ENCODE measurements around the gene FSHR. TPM values are rescaled to one million over a fixed set of nuclear protein-coding genes. Genes with fewer than 3 reads are reported as not detected.
A peak's percentile ranks its signal among the peaks of the same experiment; 100 is the strongest.

FSHR gene
- 0.81 TPM for polyA plus RNA-seq (ENCODE audit: insufficient read length)

GRCh38 chr2:49154140-49154539 lies at the start of gene FSHR:
Gene FSHR (minus strand): TSS chr2:49154515. CDS start chr2:49154417, 98 bp downstream.
- no peak for DNase-seq

GRCh38 chr2:49199266-49199665 lies 45.0 kb upstream of the FSHR start:
- DNase-seq: no peak

- DNase-seq: no peak
These were observed 40.4 kb upstream of the FSHR start for GRCh38 chr2:49194701-49195100.

GRCh38 chr2:49192036-49192435 lies 37.7 kb upstream of the FSHR start:
- no peak for DNase-seq

GRCh38 chr2:49189512-49190225 lies 35.4 kb upstream of the FSHR start:
- no peak for DNase-seq

GRCh38 chr2:49186050-49186648 lies 31.8 kb upstream of the FSHR start:
- DNase-seq: no peak

- DNase-seq: no peak
These were observed 24.3 kb upstream of the FSHR start for GRCh38 chr2:49178656-49179055.

- no peak for DNase-seq
These were observed 22.9 kb upstream of the FSHR start for GRCh38 chr2:49177194-49177593.

- no peak for DNase-seq
These were observed 21.5 kb upstream of the FSHR start for GRCh38 chr2:49175831-49176230.

- no peak for DNase-seq
These were observed 20.4 kb upstream of the FSHR start for GRCh38 chr2:49174750-49175149.

GRCh38 chr2:49167131-49167530 lies 12.8 kb upstream of the FSHR start:
- no peak for DNase-seq

GRCh38 chr2:49165662-49166061 lies 11.3 kb upstream of the FSHR start:
- no peak for DNase-seq

- no peak for DNase-seq
These were observed 10.4 kb upstream of the FSHR start for GRCh38 chr2:49164729-49165128.

- no peak for DNase-seq
These were observed 7.8 kb upstream of the FSHR start for GRCh38 chr2:49162151-49162550.

- no peak for DNase-seq
These were observed 576 bp upstream of the FSHR start for GRCh38 chr2:49154891-49155290.

GRCh38 chr2:49153252-49153651 lies 1.1 kb downstream of the FSHR start:
- DNase-seq: no peak

- no peak for DNase-seq
These were observed 1.5 kb downstream of the FSHR start for GRCh38 chr2:49152824-49153223.

GRCh38 chr2:49146401-49146800 lies 7.9 kb downstream of the FSHR start:
- DNase-seq: peak; percentile 20

- DNase-seq: no peak
These were observed 22.5 kb downstream of the FSHR start for GRCh38 chr2:49131801-49132200.

- no peak for DNase-seq
These were observed 25.3 kb downstream of the FSHR start for GRCh38 chr2:49129034-49129433.

GRCh38 chr2:49123600-49123999 lies 30.7 kb downstream of the FSHR start:
- DNase-seq: no peak

- DNase-seq: no peak
These were observed 32.2 kb downstream of the FSHR start for GRCh38 chr2:49122107-49122506.

GRCh38 chr2:49113046-49113445 lies 41.3 kb downstream of the FSHR start:
- DNase-seq: no peak

GRCh38 chr2:49111456-49111855 lies 42.9 kb downstream of the FSHR start:
- no peak for DNase-seq

GRCh38 chr2:49111006-49111405 lies 43.3 kb downstream of the FSHR start:
- no peak for DNase-seq
